CD4-positive, alpha-beta T cell treated with Interleukin-21 for 1 hour (primary cell): ENCODE data around the gene PPP1R14B.
A peak's percentile ranks its signal among the peaks of the same experiment; 100 is the strongest.

ENCODE experiments used
- DNase-seq: peaks from one replicate; pipeline ENCODE4 v3.0.0-alpha.2; 2020

The PPP1R14B gene

DNA sequence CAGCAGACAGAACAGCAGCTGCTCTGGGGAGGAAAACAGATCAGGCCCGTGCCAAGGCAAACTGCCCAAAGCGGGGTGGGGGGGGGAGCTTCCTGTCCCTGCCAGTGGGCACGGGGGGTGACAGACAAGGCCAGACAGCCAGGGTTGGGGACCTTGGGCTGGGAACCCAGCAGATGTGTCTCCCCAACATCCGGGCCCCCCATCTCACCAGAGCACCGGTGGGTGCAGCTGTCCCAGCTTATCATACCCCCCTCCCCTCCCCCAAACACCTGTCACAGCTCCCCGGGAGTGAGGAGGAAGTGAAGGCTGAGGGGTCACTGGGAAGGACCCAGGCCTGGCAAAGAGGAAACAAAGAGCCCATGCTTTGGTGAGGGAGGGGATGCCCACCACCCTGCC is 1.3 kb downstream of the PPP1R14B start:
- DNase-seq, result peak; percentile 59

DNA sequence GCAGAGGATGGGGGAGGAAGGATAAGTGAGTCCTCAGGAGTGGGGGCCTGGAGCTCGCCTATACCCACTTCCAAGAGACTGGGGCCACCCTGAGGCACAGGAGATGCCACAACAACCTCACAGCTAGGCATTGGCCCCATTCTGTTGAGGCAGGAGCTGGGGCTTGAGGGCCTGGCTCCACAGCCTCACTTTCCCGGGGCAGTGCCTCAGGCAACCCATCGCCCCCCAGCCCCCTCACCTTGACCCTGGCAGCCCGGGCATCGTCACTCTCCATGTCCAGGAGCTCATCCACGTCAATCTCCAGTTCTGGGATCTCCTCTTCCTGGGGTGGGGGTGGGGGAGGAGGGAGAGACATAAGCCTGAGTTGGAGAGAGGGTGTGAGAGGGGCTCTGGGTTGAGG is 1.8 kb downstream of the PPP1R14B start:
- no peak for DNase-seq

DNA sequence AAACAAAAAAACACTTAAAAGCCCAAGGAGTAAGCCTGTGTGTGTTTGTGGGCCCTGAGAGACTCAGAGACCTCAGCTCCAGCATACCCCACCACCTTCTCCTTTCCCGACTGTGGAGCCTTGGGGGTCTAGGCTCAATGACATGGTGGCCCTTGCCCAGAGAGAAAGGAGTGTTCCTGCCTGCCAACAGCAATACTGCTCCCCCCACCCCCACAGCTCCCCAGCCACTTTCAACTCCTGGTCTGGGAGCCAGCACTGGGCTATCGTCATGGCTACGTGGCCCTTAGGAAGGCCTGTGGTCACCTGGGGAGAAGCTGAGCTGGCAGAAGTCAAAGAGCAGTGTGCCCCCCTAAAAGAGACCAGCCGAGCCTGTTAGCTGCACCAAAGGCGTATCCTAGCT is 2.6 kb downstream of the PPP1R14B start:
- DNase-seq, result no peak

DNA sequence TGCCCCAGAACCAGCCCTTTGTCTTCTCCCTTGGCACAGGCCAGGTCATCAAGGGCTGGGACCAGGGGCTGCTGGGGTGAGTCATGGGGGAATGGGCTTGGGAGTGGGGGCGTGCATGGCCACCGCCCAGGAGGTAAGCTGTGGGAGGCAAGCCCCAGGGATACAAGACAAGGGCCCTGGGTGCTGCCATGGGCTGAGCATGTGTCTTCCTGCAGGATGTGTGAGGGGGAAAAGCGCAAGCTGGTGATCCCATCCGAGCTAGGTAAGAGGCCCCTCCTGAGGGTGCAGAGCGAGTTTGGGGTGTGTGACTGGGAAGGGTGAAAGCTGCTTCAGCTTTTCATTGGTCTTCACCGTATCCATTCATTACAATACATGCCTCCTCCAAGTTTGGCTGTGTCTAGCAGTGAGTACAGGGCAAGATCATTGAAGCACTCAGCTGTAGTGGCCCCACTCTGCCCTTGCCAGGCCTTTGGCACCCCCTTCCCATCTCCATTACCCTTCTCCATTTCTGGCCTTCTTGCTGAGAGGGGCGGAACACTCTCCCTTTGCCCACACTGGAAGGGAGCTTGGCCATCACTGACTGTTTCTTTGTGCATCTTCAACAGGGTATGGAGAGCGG is 3.4 kb downstream of the PPP1R14B start:
- DNase-seq, result no peak

DNA sequence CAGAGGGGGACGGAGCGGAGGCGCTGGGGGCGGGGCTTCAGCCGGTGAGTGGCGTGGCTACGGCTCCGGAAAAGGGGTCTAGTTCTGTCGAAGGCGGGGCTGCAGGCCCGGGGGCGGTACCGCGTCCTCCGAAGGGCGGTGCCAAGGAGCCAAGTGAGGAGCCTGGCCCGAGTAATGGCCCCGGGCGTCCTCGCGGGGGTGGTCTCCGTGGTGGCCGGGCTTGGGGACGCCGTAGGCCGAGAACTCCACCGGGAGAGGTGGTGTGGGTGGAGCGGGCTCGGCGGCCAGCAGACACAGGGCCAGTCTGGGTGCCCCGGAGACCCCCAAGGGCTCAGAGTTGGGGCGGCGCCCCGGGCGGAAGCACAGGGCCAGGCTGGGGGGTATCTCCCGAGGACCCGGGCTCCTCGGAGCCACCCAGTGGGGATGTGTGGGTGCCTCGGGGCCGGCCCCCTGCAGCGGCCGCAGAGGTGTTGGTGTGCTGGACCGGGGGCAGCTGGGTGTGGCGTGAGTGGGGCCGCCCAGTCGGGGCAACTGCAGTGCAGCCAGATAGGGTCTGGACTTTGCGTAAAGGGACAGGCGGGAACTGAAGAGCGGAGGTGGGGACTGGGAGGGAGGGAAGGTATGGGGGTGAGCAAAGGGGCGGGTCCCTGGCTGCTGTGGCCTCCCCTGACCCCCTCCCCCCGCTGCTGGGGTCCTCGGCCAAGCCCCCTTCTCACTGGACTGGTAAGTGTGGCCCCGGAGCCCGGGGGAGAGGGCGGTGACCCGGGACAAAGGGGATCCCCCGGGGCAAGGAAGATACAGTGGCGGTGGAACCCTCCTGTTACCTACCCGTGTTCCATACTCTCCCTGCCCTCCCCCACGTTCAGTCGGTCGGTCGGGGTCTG is 5.0 kb downstream of the PPP1R14B start:
- no peak for DNase-seq

DNA sequence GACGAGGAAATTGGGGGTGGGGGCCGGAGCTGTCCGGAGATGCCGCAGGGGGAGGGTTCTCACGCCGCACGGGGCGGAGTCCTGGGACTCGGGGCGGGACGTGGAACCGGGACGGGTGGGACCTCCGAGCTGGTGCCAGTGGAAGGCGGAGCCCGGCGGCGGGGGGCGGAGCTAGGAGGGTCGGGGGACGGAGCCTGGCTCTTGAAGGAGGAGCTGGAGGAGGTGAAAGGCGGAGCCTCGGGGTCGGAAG is 5.6 kb downstream of the PPP1R14B start:
- DNase-seq, result peak; percentile 99

DNA sequence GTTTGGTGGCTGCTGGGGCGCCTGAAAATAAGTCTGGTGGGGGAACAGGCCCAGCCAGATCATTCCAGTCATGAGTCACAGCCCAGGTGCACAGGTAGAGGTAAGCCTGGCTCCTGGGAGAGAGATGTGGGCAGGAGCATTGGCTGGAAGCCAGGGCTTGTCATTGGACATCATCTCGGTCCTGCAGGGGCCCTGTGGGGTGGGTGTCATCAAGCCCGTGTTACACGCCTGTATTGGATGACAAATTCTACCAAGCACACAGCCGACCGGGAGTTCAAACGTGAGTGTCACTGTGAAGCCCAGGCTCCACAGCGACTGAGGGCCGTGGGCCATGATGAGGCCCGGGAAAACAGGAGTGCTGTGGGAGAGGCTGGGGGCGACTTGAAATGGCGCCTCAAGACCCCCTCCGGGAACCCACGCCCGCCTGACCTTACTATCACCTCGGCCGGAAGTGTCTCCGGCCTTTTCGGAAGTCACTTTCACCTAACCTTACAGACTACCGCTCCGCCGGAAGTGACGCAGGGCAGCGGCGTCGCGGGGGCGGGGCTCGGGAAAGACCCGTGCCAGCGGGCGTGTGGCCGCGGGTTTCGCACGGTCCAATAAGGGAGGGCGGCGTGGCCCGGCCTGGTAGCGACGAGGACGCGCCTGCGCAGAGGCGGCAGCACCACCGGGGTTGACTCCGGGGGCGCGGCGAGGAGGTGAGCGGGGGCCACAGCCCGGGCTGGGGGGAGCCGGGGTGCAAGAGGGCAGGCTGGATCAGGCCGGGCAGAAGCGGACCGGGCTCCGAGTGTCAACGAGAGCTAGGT is 6.1 kb downstream of the PPP1R14B start, which contains the start of gene FKBP2:
TSS of gene FKBP2 (plus strand) at position 661 of the 806 bp plus-strand sequence. CDS start 1,293 bp downstream, outside the sequence.
- DNase-seq, result peak; percentile 98

DNA sequence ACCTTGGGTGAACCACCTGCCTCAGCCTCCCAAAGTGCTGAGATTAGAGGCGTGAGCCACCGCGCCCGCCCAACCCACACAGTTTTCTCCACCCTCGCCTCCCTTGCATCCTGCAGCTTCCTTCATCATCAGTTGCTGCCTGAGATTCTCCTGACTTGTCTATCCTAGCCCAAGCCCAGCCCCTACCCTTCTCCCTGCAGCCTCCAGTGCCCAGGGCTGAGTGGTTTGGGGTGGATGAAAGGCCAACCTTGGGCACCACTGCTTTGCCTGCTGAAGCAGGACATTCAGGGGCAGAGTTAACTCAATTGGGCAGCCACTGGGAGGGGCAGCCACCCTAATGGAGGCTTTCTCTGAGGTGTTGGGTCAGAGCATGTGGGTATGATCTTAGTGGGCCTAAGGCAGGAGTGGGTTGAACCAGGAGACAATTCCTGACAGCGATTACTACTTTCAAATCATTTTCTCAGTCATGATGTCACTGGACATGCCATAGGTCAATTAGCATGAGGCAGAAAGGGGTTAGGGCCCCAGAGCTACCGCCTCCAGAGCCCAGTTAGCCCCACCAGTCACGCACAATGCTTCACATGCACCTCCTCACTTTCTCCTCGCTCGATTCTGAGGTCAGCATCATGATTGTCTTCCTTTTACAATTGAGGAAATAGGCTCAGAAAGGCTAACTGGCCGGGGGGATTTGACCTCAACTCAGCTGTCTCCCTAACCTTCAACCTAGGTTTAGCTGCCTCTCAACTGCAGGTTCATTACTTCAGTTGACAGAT is 6.9 kb downstream of the PPP1R14B start:
- DNase-seq, result no peak

DNA sequence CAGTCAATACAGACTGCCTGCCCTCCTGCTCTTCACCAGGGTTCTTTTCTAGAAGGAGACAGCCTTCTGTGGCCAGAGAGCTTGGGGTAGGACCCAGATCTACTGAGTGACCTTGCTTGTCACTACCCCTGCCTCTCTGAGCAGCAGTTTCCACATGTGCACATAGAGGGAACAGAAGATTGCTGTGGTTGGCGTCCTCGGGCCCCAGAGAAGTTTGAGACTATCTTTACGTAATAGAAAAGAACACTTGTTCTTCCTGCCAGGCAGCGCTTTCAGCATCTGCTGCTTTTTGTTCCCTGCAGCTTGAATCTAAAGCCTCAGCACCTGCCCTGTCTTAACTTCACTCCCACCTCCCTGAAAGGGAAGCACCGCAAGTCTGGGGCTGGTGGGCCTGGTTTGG is 7.7 kb downstream of the PPP1R14B start:
- no peak for DNase-seq

DNA sequence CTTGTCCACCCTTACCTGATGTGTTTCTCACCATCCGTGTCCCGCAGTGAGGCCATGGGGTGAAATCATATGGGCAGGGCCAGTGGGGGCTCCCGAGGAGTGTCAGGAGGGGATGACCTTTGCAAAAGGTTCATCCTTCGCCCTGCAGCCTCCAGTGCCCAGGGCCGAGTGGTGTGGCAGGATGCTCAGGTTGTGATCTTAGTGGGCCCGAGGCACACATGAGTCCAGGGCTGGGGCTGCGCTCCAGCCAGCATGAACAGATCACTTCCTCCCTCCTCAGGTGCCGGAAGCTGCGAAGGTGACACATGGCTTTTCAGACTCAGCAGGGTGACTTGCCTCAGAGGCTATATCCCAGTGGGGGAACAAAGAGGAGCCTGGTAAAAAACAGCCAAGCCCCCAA is 8.7 kb downstream of the PPP1R14B start:
- DNase-seq, result no peak

DNA sequence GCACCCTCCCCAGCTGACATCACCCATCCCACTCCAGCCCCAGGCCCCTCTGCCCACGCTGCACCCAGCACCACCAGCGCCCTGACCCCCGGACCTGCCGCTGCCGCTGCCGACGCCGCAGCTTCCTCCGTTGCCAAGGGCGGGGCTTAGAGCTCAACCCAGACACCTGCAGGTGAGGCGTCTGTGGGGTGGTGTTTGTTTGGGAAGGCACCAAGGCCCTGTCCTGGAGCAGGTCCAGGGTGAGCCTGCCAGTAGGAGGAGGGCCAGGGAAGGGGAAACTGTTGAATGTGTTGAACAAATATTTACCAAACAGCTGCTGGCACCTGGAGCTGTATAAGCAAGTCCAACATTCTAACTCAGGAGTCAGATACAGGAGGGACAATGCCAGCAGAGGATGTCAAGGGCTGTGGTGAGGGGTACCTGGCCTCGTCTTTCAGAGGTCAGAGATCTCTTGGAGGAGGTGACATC is 9.2 kb downstream of the PPP1R14B start:
- DNase-seq, result no peak

DNA sequence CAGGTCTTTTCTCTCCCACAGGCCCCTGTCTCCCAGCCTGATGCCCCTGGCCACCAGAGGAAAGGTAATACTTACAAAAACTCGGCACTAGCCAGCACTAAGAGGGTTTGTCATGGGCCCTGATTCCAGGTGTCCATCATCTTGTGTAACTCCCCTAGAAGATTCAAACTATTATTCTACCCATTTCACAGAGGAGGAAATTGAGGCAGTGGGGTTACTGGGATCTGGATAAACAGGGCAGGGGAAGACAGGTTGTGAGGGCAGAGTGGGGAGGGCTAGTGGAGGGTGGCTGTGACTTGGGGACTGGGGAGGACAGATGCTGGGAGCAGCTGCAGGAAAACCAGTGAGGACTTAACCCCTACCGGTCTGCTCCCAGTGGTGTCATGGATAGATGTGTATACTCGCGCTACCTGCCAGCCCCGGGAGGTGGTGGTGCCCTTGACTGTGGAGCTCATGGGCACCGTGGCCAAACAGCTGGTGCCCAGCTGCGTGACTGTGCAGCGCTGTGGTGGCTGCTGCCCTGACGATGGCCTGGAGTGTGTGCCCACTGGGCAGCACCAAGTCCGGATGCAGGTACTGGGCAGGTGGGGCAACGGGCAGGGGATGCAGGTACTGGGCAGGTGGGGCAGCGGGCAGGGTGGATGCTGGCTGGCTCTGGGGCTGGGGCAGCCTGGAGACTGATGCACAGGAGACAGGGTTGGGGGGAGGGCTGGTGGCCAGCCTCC is 11.1 kb downstream of the PPP1R14B start:
- DNase-seq, result no peak

DNA sequence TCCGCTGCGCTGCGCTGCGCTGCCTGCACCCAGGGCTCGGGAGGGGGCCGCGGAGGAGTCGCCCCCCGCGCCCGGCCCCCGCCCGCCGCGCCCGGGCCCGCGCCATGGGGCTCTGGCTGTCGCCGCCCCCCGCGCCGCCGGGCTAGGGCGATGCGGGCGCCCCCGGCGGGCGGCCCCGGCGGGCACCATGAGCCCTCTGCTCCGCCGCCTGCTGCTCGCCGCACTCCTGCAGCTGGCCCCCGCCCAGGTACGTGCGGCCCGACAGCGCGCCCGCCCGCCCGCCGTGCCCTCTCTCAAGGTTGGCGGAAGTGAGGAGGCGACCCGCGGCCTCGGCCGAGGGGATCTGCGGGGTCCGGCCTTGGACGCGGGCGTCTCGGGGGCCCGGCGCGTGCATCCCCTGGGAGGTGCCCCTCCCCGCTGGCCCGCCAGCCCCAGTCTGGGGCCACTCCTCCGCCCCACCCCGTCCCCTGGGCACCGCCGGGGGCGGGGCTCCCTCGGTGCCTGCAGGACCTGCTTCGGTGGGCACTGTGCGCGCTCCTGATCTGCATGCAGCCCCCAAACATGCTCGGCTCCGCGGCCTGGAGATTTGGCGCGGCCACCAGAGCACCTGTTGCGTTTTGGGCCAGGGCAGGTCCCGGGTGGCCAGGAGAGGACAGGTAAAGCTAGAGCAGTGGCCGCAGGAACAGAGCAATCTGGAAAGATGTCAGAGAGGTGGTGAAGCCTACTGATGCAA is 11.9 kb downstream of the PPP1R14B start:
- DNase-seq, result peak; percentile 54

DNA sequence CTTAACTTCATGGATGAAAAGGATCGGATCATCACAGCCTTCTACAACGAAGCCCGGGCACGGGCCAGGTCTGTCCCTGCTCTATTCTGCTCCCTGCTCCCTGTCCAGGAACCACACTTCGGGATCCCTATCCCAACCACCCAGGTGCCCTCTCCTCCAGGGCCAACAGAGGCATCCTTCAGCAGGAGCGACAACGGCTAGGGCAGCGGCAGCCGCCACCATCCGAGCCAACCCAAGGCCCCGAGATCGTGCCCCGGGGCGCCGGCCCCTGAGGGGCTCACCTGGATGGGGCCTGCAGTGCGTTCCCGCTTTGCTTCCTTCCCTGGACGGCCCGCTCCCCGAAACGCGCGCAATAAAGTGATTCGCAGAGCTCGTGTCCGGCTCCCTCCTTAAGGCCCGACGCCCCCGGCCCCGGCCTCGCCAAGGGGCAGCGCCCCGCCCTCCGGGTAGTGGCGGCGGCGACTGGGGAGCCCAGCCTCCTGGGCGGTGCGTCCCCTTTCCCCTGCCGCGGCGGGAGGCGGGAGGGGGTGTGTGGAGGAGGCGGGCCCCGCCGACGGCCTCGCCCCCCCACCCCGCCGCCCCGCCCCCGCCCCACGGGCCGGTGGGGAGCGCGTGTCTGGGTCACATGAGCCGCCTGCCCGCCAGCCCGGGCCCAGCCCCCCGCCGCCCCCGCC is 12.7 kb downstream of the PPP1R14B start, which contains the start of gene VEGFB:
TSS of gene VEGFB (plus strand) at position 672 of the 674 bp plus-strand sequence. CDS start 250 bp downstream, outside the sequence.
- DNase-seq, result peak; percentile 82

DNA sequence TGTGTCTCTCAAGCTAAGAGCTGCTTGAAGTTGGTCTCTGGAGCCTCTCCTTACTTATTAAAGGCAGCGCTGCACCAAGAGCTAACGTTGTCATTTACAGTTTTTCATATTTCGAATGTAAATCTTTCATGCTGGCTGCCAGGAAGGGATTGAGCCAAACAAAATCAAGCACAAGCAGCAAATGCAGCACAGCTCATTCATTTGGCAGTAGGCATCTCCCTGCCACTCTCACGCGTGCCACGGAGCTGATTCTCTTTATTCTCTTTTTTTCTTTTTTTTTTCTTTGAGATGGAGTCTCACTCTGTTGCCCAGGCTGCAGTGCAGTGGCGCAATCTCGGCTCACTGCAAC is 13.8 kb downstream of the PPP1R14B start:
- DNase-seq, result no peak

DNA sequence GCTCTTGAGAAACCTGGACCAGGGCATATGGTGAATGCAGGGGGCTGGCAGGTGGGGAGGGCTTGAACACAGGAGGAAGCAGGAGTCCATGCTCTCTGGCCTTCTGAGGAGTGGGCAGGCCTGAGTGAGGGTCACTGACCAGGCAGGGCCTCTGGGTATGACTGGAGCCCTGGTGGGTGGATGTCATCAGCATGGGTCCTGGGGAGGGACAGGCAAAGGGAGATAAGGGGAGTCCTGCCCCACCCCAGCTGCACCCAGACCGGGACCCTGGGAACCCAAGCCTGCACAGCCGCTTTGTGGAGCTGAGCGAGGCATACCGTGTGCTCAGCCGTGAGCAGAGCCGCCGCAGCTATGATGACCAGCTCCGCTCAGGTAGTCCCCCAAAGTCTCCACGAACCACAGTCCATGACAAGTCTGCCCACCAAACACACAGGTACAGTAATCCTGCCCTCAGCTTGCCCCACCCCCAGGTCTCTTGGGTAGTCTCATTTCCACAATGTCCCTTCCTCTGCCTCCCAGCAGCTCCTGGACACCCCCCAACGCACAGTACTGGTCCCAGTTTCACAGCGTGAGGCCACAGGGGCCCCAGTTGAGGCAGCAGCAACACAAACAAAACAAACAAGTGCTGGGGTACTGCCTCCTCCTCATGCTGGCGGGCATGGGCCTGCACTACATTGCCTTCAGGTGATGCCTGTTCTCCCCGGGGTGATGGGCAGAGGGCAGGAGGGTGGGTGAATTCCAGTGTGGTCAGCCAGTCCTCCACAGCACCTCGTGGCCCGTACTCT is 14.4 kb downstream of the PPP1R14B start:
- no peak for DNase-seq

DNA sequence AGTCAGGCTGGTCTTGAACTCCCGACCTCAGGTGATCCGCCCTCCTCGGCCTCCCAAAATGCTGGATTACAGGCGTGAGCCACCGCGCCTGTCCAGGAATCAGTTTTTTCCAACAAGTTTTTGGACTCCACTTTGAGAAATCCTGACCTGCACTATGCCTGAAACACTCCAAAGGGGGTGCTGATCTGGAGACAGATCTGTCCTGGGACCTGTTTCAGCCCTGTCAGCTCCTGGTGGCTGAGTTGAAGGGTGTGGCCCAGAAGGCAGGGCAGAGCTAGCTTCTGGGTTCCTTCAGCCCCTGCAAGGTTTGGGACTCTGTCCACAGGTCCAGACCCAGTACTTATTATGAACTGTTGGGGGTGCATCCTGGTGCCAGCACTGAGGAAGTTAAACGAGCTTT is 15.2 kb downstream of the PPP1R14B start:
- no peak for DNase-seq

DNA sequence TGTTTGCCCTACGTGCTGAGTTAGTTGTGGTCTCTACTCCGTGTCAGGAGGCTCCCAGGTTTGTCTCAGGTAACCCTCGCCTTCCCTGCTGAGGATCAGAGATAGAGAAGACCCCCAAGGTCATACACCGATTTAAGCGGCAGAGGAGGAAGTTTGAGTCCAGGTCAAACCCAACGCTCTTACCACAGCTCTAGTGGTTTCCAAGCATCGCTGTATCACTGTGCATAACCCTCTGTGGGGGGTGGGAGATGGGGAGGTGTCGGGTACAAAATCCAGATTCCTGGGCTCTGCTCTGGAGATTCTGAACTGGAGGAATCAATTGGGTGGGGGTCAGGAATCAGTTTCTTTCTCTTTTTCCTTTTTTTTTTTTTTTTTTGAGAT is 15.8 kb downstream of the PPP1R14B start:
- DNase-seq, result no peak

DNA sequence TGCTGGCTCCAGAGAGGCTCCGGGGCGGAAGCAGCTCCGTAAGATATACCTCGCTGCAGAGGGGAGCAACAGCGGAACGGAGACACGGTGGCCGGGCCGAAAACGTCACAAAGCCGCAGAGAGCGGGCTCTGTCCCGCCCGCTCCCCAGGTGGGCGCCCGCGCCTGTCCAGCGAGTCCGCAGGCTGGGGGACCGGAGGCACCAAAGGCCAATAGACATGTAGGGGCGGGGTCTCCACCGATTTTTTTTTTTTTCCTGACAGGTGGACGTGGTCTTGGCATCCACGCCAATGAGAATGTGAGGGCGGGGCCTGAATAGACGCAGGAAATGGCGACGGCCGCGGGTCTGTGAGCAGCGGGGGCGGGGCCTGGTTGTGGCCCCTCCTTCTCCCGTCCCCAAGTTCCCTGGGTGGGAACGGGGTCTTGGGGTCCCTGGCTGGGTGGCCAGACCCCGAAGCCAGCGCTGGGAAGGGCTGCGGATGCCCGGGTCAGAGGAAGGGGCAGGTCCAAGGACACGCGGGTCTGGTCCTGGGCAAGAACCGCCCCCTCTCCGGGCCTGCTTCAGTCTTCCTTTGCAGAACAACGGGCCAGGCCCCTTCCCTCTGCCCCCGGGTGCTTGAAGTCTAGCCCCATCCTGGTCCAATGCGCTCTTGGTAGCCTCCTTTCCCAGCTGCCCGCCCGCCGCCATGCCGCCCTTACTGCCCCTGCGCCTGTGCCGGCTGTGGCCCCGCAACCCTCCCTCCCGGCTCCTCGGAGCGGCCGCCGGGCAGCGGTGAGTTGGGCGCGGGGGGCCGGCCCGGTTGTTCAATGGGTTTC is 16.4 kb downstream of the PPP1R14B start, which contains the start of gene DNAJC4:
TSS of gene DNAJC4 (plus strand) at position 378 of the 814 bp plus-strand sequence. CDS start at position 685, 307 bp downstream.
- DNase-seq, result peak; percentile 92
